Activated CD4-positive, alpha-beta T cell treated with anti-CD3 and anti-CD28 coated beads, Interleukin-2, amount 50 U/mL, for 4 hours (primary cell): ENCODE data around the gene MLKL.
A peak's percentile ranks its signal among the peaks of the same experiment; 100 is the strongest.
"Not testable (repeated sequence)": the region's sequence is repeated elsewhere in the genome, so short reads cannot be mapped to it uniquely, and the experiment has no call there.

Experiments used
- DNase-seq, 2 experiments: peaks; one replicate each; pipeline ENCODE4 v3.0.0-alpha.2; 2020

Gene MLKL

GRCh38 chr16:74731853-74732477 lies 31.3 kb upstream of the MLKL start:
- DNase-seq, result no peak

- no peak for DNase-seq
Measured at GRCh38 chr16:74729783-74730683, 29.4 kb upstream of the MLKL start.

DNA sequence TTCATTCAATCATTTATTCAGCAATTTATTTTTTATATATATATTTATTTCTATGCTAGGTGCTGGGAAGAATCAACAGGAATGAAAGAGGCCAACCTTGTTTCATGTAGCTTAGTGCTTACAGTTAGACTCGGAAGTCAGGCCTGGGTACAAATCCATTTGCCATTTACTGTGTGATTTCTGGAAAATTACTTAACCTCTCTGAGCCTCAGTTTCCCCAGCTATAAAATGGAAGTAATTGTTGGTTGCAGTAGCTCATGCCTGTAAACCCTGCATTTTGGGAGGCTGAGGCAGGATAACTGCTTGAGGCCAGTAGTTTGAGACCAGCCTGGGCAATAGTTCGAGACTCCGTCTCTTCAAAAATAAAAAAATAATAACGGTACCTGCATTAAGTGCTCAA lies 27.2 kb upstream of the MLKL start:
- DNase-seq, result no peak

DNA sequence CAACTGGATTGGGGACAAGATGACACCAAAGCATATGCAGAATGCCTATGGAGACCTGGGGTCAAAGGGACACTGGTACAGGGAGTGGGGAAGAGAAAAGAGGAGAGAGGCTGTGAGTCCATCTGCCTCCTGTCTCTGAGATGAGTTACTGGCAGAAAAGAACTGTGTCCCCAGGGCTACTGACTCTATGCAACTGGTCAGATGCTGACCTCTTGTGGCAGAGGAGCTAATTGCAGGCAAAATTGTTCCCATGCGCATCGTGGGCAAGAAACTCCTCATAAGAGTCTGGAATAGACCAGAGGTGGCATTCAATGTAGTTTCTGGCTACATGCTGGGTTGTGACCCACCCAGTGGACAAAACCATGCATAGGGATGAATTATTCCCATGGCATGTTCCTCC lies 26.1 kb upstream of the MLKL start:
- DNase-seq, result no peak

DNA sequence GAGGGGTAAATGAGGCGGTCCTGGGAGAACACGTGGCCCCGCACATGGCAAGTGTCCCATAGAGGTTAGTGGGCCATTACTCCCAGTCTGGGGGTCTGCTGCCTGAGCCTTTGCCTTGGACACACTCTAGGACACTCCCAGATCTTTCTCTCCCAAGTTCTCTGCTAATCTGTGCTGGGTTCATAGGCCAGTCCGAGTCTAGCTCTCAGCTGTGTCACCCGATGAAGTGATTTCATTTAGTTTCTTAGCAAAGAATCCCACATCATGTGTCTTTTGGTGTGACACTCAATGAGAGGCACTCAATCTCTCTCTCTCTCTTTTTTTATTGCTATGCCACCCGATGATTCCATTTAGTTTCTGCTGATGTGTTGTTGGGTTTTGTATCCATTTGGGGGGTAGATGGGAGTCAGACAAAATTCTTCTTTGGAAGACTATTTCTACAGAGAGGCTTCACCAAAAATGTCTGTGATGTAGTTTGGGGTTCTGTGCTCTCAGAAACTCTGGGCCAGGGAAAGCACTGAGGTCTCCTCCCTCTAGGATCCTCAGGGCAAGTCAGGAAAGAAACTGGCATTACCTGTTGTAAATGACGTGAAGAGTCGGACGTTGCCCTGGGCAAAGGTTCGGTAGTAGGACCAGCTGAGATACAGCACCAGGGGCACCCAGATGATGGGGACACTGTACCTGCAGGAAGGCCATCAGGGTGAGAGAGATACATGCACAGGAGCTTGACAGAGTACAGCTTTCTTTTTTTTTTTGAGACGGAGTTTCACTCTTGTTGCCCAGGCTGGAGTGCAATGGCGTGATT lies 25.2 kb upstream of the MLKL start:
- DNase-seq, result no peak

- DNase-seq, result no peak
Measured at GRCh38 chr16:74724820-74725549, 24.3 kb upstream of the MLKL start.

DNA sequence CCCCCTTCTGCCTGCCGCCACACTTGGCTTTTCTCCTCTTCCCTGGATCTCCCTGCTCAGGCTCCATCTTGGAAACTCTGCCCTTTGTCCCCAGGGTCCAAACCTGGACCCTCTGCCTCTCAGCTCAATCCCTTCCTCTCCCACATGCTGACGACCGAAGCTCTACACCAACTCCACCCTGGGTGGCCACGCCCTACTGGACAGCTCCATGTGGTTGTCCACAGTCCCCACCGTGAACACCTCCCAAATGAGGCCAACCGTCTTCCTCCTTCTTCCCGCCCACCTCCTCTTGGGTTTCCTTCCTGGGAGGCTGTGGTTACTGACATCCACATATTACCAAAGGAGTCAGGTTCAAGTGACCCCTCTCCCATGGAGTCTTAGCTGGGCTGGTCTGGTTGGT lies 22.6 kb upstream of the MLKL start:
- no peak for DNase-seq

DNA sequence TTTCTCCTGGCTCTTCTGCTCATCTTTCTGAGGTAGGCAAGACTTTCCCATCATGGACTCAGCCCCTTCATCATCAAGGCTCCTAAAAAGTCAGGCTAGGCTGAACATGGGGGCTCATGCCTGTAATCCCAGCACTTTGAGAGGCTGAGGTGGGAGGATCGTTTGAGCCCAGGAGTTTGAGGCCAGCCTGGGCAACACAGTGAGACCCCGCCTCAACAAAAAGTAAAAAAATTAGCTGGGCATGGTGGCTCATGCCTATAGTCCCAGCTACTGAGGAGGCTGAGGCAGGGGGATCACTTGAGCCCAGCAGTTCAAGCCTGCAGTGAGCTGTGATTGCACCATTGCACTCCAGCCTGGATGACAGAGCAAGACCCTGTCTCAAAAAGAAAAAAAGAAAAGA lies 21.5 kb upstream of the MLKL start:
- not testable (repeated sequence) for DNase-seq

DNA sequence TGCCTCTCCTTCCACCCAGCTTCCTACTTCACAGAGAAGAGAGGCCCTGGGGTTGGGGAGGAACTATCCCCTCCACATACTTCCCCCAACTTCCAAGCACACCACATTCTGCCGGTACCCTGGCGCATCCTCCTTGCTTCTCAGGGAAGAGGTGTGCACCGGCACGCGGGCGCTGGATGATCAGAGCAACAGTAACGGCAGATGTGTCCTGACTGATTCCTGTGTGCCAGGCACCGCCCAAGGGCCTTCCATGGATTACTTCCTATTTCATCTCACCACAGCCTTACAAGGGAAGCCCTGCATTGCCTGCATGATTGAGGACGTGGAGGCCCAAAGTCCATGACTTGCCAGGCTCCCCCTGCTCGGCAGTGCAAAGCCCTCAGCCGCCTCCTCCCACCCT lies 21.1 kb upstream of the MLKL start:
- no peak for DNase-seq

DNA sequence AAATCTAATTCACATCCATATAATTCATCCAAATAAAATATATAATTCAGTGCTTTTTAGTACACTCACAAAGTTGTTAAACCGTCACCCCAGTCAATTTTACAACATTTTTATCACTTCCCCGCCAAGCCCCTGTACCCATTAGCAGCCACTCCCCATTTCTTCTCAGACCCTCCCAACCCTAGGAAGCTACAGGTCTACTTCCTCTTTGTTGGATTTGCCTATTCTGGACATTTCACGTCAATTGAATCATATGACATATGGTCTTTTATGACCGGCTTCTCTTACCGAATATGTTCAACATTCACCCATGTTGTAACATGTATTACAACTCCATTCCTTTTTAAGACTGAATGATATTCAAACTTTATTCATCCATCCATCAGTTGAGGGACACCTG lies 19.9 kb upstream of the MLKL start:
- no peak for DNase-seq

- DNase-seq, result no peak
Measured at GRCh38 chr16:74718741-74719610, 18.3 kb upstream of the MLKL start.

DNA sequence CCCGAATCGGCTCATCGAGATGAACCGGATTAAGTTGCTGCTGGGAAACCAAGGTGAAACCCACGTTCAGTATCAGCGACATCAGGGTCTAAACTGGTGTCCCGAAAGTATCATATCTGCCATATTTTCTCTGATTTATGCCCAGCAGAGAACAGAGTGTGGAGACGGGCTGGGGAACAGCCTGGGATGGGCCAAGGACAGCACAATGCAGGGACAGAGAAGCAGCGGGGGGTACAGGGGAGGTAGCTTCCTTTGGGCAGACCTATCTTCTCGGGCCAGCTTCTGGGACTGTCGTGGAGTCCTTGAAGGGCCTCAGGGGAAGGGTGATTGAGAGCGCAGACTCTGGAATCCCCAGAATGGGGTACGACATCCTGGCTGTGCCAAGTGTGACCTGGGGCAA lies 17.5 kb upstream of the MLKL start:
- no peak for DNase-seq

- no peak for DNase-seq
Measured at GRCh38 chr16:74717367-74717766, 16.7 kb upstream of the MLKL start.

DNA sequence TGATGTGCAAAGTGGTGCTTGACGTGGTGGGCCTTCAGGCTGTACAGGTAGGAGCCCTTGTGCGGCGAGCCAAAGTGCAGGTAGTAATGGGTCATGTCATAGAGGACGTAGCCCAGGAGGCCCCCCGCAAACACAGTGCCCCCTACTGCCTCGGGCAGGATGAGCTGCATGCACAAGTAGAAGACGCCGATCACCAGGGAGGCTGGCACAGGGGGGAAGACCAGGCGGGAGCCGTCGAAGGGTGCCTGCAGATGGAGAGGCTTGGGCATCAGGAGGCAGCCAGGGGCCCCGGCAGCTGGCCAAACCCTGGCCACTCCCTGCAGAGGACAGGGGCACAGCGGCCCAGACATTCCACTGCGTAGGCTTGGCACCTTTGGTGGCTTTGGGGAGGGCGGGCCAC lies 15.7 kb upstream of the MLKL start:
- no peak for DNase-seq

- DNase-seq, result no peak
Measured at GRCh38 chr16:74713876-74714275, 13.2 kb upstream of the MLKL start.

- DNase-seq, result no peak
Measured at GRCh38 chr16:74713325-74713724, 12.7 kb upstream of the MLKL start.

GRCh38 chr16:74711938-74712337 lies 11.3 kb upstream of the MLKL start:
- no peak for DNase-seq

DNA sequence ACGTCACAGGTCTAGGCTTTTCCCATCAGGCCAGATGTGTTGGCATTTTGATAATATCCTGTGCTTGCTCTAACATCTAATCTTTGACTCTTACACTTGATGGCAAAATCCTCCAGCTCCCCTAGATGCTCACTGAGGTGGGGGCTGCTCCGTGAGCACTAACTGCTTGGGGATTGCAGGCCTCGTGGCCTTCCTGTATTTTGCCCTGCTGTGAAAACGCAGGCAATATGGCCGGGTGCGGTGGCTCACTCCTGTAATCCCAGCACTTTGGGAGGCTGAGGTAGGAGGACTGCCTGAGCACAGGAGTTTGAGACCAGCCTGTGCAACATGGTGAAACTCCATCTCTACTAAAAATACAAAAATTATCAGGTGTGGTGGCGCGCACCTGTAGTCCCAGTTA lies 9.7 kb upstream of the MLKL start:
- no peak for DNase-seq

GRCh38 chr16:74709441-74709877 lies 8.8 kb upstream of the MLKL start:
- DNase-seq, result peak; percentile 77

DNA sequence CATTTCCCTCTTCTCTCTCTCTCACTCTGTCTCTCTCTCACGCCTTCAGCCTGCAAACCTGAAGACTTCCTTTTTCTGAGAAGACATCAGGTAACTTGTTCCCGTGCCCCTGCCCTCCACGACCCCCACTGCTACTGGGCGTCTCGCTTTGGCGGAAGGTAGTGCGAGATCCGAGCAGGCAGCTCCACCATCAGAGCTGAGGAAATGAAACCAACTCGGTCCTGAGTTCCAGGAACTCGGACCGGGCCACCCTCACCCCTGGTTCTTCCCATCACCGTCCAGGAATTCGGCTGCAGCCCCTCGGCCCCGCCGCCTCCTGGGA lies 585 bp downstream of the MLKL start:
- peak in 1 of 2 experiments; percentile 13 for DNase-seq

GRCh38 chr16:74699666-74700065 lies 996 bp downstream of the MLKL start:
- no peak for DNase-seq

DNA sequence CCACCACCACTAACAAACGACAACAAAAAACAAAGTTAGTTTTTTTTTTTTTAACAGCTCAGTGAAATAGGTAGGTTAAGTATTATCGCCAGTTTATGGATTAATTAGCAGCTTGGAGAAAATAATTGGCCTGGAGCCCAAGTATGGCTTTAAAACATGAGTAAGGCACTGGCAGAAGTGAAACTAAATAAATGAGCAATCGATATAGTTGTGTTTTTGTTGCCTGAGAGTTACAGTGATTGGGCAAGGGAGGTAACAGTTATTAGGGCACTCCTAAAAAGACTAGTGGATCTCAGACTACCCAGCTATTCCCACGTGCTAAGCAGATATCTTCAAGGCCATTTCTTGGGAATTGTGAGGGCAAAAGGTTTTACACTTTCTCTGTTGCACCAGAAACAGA lies 2.4 kb downstream of the MLKL start:
- no peak for DNase-seq
